Smooth muscle cell (in vitro differentiated cells): ENCODE data around the gene RLN2. TPM values are rescaled to one million over a fixed set of nuclear protein-coding genes. Genes with fewer than 3 reads are reported as not detected.
"Not testable (repeated sequence)": the region's sequence is repeated elsewhere in the genome, so short reads cannot be mapped to it uniquely, and the experiment has no call there.

Source experiments
- DNase-seq: peaks from one replicate; lab custom pipeline; 2025; ENCODE audit not compliant: unreplicated experiment; lab: John Stamatoyannopoulos, UW
- H2AFZ ChIP-seq: fragments of 200-600 bp; sonication (generic); 2 replicates; pipeline ENCODE4 v1.6.0; 2016; ENCODE audit warnings: antibody characterized with exemption, low read depth, mild to moderate bottlenecking
- H3F3A ChIP-seq: fragments of 200-600 bp; sonication (generic); 2 replicates; pipeline ENCODE4 v1.6.0; 2017; ENCODE audit warnings: antibody characterized with exemption, low read depth
- H3K27ac ChIP-seq: fragments of 200-600 bp; sonication (generic); 2 replicates; pipeline ENCODE4 v1.5.1; 2016; ENCODE audit warnings: low read depth, mild to moderate bottlenecking
- H3K27me3 ChIP-seq: fragments of 200-600 bp; sonication (generic); 2 replicates; pipeline ENCODE4 v1.6.1; 2016; ENCODE audit warnings: low read depth, mild to moderate bottlenecking
- H3K36me3 ChIP-seq: fragments of 200-600 bp; sonication (generic); 2 replicates; pipeline ENCODE4 v1.5.1; 2016; ENCODE audit warnings: low read depth
- H3K4me1 ChIP-seq: fragments of 200-600 bp; sonication (generic); 2 replicates; pipeline ENCODE4 v1.5.1; 2016; ENCODE audit warnings: low read depth
- H3K4me2 ChIP-seq: fragments of 200-600 bp; sonication (generic); 2 replicates; pipeline ENCODE4 v1.6.0; 2016; ENCODE audit warnings: mild to moderate bottlenecking
- H3K4me3 ChIP-seq: fragments of 200-600 bp; sonication (generic); 2 replicates; pipeline ENCODE4 v1.5.1; 2016; ENCODE audit warnings: mild to moderate bottlenecking
- H3K79me2 ChIP-seq: fragments of 200-600 bp; sonication (generic); 2 replicates; pipeline ENCODE4 v1.6.0; 2016; ENCODE audit warnings: low read depth, mild to moderate bottlenecking
- H3K9ac ChIP-seq: fragments of 200-600 bp; sonication (generic); 2 replicates; pipeline ENCODE4 v1.6.0; 2016; ENCODE audit warnings: low read depth
- H3K9me3 ChIP-seq: fragments of 200-600 bp; sonication (generic); replicated peaks from 2 replicates; pipeline ENCODE4 v1.5.1; 2016; ENCODE audit warnings: low read depth
- H4K20me1 ChIP-seq: fragments of 200-600 bp; sonication (generic); 2 replicates; pipeline ENCODE4 v1.6.0; 2016; ENCODE audit warnings: low read depth
- CTCF ChIP-seq: fragments of 200-600 bp; sonication (generic); IDR thresholded peaks from 2 replicates; pipeline ENCODE4 v1.5.1; 2017; ENCODE audit warnings: borderline replicate concordance, mild to moderate bottlenecking, antibody characterized with exemption; ENCODE audit not compliant: insufficient read depth, poor library complexity, severe bottlenecking
- WGBS: methylation state at CpG from one replicate; pipeline ENCODE4 v1.1.7; 2016; ENCODE audit warnings: low lambda C conversion rate; 5-methylcytosine and 5-hydroxymethylcytosine counted together
- polyA plus RNA-seq: library from polyadenylated mRNA; unstranded; fragments of >200 nt; fragmentation: Nextera tagmentation; extraction: Ambion mirVana; gene quantifications from 2 replicates; pipeline ENCODE4 v1.2.1, GENCODE V29; 2016
- total RNA-seq: library from RNA; depleted of rRNA; stranded (reverse); fragments of >200 nt; gene quantifications from 2 replicates; pipeline ENCODE4 v1.2.3, GENCODE V29; 2014

Gene RLN2
- total and polyA plus RNA-seq, 2 experiments from 2014 or later = 0.31 to 0.67 TPM

GRCh38 chr9:5321058-5321457 lies 16.5 kb upstream of the RLN2 start:
- H3K27me3 ChIP-seq = no peaks in the 10 kb centered on the region
- no peak overlapping the region for H3K4me3 ChIP-seq
- H3K36me3 ChIP-seq = no peaks in the 10 kb centered on the region
- H4K20me1 ChIP-seq = no peaks in the 10 kb centered on the region
- no peaks in the 10 kb centered on the region for H3K4me1 ChIP-seq
- no peaks in the 10 kb centered on the region for H3K9me3 ChIP-seq
- DNase-seq = no peak
- no peaks in the 10 kb centered on the region for H3F3A ChIP-seq
- H3K9ac ChIP-seq = no peak overlapping the region
- WGBS = 37% methylated on average over 1 of the region's 1 CpG
- no peaks in the 10 kb centered on the region for H3K79me2 ChIP-seq
- H2AFZ ChIP-seq = no peak overlapping the region
- no peak for TF ChIP-seq CTCF
- H3K4me2 ChIP-seq = no peak overlapping the region
- H3K27ac ChIP-seq = no peak overlapping the region

- not testable (repeated sequence) for H3K27ac ChIP-seq, DNase-seq, H3K36me3 ChIP-seq, H3K27me3 ChIP-seq, H3K4me1 ChIP-seq, H3K4me3 ChIP-seq, H3F3A ChIP-seq, H3K4me2 ChIP-seq, H4K20me1 ChIP-seq, H3K9me3 ChIP-seq, H3K9ac ChIP-seq, H3K79me2 ChIP-seq, H2AFZ ChIP-seq
- 100% methylated on average over 1 of the region's 1 CpG for WGBS
These were observed 11.9 kb upstream of the RLN2 start for GRCh38 chr9:5316406-5316805.

- H3K27ac ChIP-seq = no peak overlapping the region
- H3K9ac ChIP-seq = no peak overlapping the region
- H3K27me3 ChIP-seq = no peaks in the 10 kb centered on the region
- no peak for TF ChIP-seq CTCF
- peaks cover 7% of the 10 kb centered on the region for H3K9me3 ChIP-seq
- no peak overlapping the region for H2AFZ ChIP-seq
- H3K4me1 ChIP-seq = no peaks in the 10 kb centered on the region
- no peaks in the 10 kb centered on the region for H3K79me2 ChIP-seq
- H3K36me3 ChIP-seq = no peaks in the 10 kb centered on the region
- H3K4me3 ChIP-seq = no peak overlapping the region
- WGBS = 72% methylated on average over 4 of the region's 4 CpGs
- no peak overlapping the region for H3K4me2 ChIP-seq
- DNase-seq = no peak
- H3F3A ChIP-seq = no peaks in the 10 kb centered on the region
- H4K20me1 ChIP-seq = no peaks in the 10 kb centered on the region
These were observed 10.8 kb upstream of the RLN2 start for GRCh38 chr9:5315187-5315923.

GRCh38 chr9:5310851-5311250 lies 6.3 kb upstream of the RLN2 start:
- TF ChIP-seq CTCF = no peak
- Histone ChIP-seq H3K9ac (no peak overlapping the region), H3K27ac (no peak overlapping the region), H3K27me3 (no peaks in the 10 kb centered on the region), H3K36me3 (no peaks in the 10 kb centered on the region), H3K79me2 (no peaks in the 10 kb centered on the region), H4K20me1 (no peaks in the 10 kb centered on the region), H3K9me3 (peaks cover 7% of the 10 kb centered on the region), H3K4me1 (no peaks in the 10 kb centered on the region), H3K4me2 (no peak overlapping the region), H3F3A (no peaks in the 10 kb centered on the region), H2AFZ (no peak overlapping the region), H3K4me3 (no peak overlapping the region)
- DNase-seq = no peak
